ENCODE data around the gene SRD5A1. TPM values are rescaled to one million over a fixed set of nuclear protein-coding genes. Genes with fewer than 3 reads are reported as not detected.

The SRD5A1 gene
- total RNA-seq, 1 donor from 2014 or later: 16.2 TPM

DNA sequence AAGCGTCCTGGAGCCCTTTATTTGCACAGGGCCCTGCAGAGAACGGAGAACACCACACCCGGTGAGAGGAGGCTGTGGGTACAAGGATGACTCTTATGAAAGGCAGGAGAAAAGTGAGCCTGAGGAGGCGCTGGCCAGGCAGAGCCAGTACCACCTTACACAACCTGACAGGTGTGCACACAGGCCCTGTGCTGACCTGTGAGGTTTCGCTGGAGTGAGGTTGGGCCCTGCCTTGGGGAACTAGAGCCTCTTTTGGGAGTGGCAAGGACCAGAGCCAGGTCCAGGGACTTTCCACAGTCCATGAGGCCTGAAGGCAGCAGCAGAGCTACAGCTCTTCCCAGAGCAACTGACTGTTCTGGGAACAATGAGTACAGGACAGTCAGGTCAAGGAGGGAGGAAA, 3.1 kb downstream of the SRD5A1 start:
- Histone ChIP-seq H4K20me1 (ENCODE audit: low read depth) (peaks cover 44% of the 10 kb centered on the region), H3F3A (ENCODE audit: low read depth) (no peaks in the 10 kb centered on the region), H3K79me2 (ENCODE audit: low read depth) (peaks cover 67% of the 10 kb centered on the region), H3K27ac (no peak overlapping the region), H3K4me1 (peaks cover 10% of the 10 kb centered on the region), H3K36me3 (no peaks in the 10 kb centered on the region), H3K4me3 (no peak overlapping the region), H3K9ac (no peak overlapping the region), H2AFZ (replicated peaks) (no peak overlapping the region), H3K27me3 (no peaks in the 10 kb centered on the region), H3K9me3 (ENCODE audit: low read depth) (no peaks in the 10 kb centered on the region), H3K4me2 (no peak overlapping the region)
- Mint-ChIP-seq H3K4me1 (peaks cover 31% of the 10 kb centered on the region), H3K9me3 (no peaks in the 10 kb centered on the region), H3K4me3 (peak overlapping the region; percentile 60), H3K27ac (peak overlapping the region; percentile 81), H3K27me3 (ENCODE audit: insufficient read depth, low read depth) (peaks cover 5% of the 10 kb centered on the region), H3K36me3 (no peaks in the 10 kb centered on the region)
- no peak for DNase-seq (ENCODE audit: low spot score)
- no peak for TF ChIP-seq EZH2 (IDR thresholded peaks at IDR 0.05)
- no peak for TF ChIP-seq EZH2phosphoT487 (IDR thresholded peaks at IDR 0.05)
- TF ChIP-seq, protein P1, sequence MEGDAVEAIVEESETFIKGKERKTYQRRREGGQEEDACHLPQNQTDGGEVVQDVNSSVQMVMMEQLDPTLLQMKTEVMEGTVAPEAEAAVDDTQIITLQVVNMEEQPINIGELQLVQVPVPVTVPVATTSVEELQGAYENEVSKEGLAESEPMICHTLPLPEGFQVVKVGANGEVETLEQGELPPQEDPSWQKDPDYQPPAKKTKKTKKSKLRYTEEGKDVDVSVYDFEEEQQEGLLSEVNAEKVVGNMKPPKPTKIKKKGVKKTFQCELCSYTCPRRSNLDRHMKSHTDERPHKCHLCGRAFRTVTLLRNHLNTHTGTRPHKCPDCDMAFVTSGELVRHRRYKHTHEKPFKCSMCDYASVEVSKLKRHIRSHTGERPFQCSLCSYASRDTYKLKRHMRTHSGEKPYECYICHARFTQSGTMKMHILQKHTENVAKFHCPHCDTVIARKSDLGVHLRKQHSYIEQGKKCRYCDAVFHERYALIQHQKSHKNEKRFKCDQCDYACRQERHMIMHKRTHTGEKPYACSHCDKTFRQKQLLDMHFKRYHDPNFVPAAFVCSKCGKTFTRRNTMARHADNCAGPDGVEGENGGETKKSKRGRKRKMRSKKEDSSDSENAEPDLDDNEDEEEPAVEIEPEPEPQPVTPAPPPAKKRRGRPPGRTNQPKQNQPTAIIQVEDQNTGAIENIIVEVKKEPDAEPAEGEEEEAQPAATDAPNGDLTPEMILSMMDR (IDR thresholded peaks at IDR 0.05): no peak

DNA sequence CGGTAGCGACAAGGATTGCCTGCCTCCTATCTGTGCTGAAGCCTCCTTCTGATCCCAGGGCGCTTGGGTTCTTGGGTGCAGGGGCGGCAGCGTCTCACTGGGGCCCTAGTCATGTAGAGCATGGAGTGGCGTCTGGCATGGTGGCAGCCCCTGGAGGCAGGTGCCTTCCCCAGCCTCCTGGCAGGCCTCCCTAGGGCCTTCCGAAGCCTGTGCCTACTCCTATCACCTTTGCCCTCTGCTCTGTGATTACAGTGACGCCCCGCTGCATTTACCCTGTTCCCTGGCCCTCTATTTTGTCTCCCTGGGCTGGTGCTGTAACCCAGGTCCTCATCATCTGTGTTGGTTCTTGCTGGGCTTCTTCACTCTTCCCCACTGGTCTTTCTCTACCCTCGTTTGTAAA, 3.8 kb downstream of the SRD5A1 start:
- H3K9me3 ChIP-seq (ENCODE audit: low read depth): no peaks in the 10 kb centered on the region
- H3K9ac ChIP-seq: no peak overlapping the region
- no peak overlapping the region for H2AFZ ChIP-seq (replicated peaks)
- peaks cover 60% of the 10 kb centered on the region for H3K79me2 ChIP-seq (ENCODE audit: low read depth)
- no peaks in the 10 kb centered on the region for H3K27me3 ChIP-seq
- H3K27me3 Mint-ChIP-seq (ENCODE audit: insufficient read depth, low read depth): peaks cover 5% of the 10 kb centered on the region
- no peak overlapping the region for H3K27ac ChIP-seq
- H4K20me1 ChIP-seq (ENCODE audit: low read depth): peaks cover 42% of the 10 kb centered on the region
- no peaks in the 10 kb centered on the region for H3K36me3 ChIP-seq
- no peaks in the 10 kb centered on the region for H3K9me3 Mint-ChIP-seq
- H3K4me3 ChIP-seq: no peak overlapping the region
- peaks cover 4% of the 10 kb centered on the region for H3K4me1 ChIP-seq
- no peaks in the 10 kb centered on the region for H3F3A ChIP-seq (ENCODE audit: low read depth)
- no peaks in the 10 kb centered on the region for H3K36me3 Mint-ChIP-seq
- TF ChIP-seq, protein P1 (IDR thresholded peaks at IDR 0.05): no peak
- TF ChIP-seq EZH2 (IDR thresholded peaks at IDR 0.05) (no peak), EZH2phosphoT487 (IDR thresholded peaks at IDR 0.05) (no peak)
- H3K4me2 ChIP-seq: no peak overlapping the region
- H3K4me3 Mint-ChIP-seq: peak overlapping the region; percentile 35
- no peak for DNase-seq (ENCODE audit: low spot score)
- peak overlapping the region; percentile 76 for H3K27ac Mint-ChIP-seq
- H3K4me1 Mint-ChIP-seq: peaks cover 25% of the 10 kb centered on the region

DNA sequence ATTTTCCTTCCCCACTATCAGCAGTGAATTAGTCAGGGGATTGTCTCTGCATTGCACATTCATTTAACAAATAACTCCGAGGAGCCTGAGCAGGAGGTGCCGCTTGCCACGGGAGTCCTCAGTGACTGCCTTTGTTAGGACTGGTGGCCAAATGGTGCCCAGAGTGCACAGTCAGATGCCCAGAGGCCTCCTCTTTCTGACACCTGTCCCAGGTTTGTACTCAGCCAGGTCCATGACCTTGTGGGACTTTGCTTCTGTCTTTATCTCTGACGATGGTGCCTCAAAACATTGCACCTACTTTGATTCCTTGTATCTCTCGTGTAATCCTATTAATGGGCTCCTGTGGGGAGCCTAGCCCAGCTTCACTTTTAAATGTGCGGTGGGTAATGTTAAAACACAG, 4.3 kb downstream of the SRD5A1 start:
- Mint-ChIP-seq H3K4me1 (peaks cover 21% of the 10 kb centered on the region), H3K9me3 (no peaks in the 10 kb centered on the region), H3K4me3 (no peak overlapping the region), H3K27me3 (ENCODE audit: insufficient read depth, low read depth) (peaks cover 5% of the 10 kb centered on the region), H3K27ac (peak overlapping the region; percentile 76), H3K36me3 (no peaks in the 10 kb centered on the region)
- H3F3A ChIP-seq (ENCODE audit: low read depth): no peaks in the 10 kb centered on the region
- H3K4me2 ChIP-seq: no peak overlapping the region
- H3K4me1 ChIP-seq: peaks cover 3% of the 10 kb centered on the region
- peak; percentile 12 for DNase-seq (ENCODE audit: low spot score)
- H3K4me3 ChIP-seq: no peak overlapping the region
- no peaks in the 10 kb centered on the region for H3K27me3 ChIP-seq
- no peak overlapping the region for H3K27ac ChIP-seq
- no peaks in the 10 kb centered on the region for H3K36me3 ChIP-seq
- H3K9me3 ChIP-seq (ENCODE audit: low read depth): no peaks in the 10 kb centered on the region
- no peak overlapping the region for H3K9ac ChIP-seq
- H4K20me1 ChIP-seq (ENCODE audit: low read depth): peaks cover 38% of the 10 kb centered on the region
- H2AFZ ChIP-seq (replicated peaks): no peak overlapping the region
- peaks cover 54% of the 10 kb centered on the region for H3K79me2 ChIP-seq (ENCODE audit: low read depth)
- no peak for TF ChIP-seq EZH2phosphoT487 (IDR thresholded peaks at IDR 0.05)
- TF ChIP-seq, protein P1 (IDR thresholded peaks at IDR 0.05): no peak
- no peak for TF ChIP-seq EZH2 (IDR thresholded peaks at IDR 0.05)

All from neural progenitor cell (in vitro differentiated cells).